SJSA1 (cell line): ENCODE results near the gene VPS33A. TPM values are rescaled to one million over a fixed set of nuclear protein-coding genes. Genes with fewer than 3 reads are reported as not detected.
"Not testable (repeated sequence)": the region's sequence is repeated elsewhere in the genome, so short reads cannot be mapped to it uniquely, and the experiment has no call there.

Source experiments
- DNase-seq, 2 experiments: peaks; one replicate each; pipeline ENCODE4 v3.0.0-alpha.2; 2015 to 2020; ENCODE audit warnings: low spot score in 2 of 2, low read depth in 1 of 2
- H3K27ac ChIP-seq: fragments of 250-450 bp; sonication (Bioruptor Pico); 2 replicates; pipeline ENCODE4 v1.5.1; 2020; ENCODE audit warnings: mild to moderate bottlenecking, moderate library complexity
- H3K27me3 ChIP-seq: fragments of 250-450 bp; sonication (Bioruptor Pico); replicated peaks from 2 replicates; pipeline ENCODE4 v1.5.1; 2020; ENCODE audit warnings: mild to moderate bottlenecking, moderate library complexity
- H3K36me3 ChIP-seq: fragments of 250-450 bp; sonication (Bioruptor Pico); 2 replicates; pipeline ENCODE4 v1.5.1; 2020; ENCODE audit warnings: mild to moderate bottlenecking
- H3K4me1 ChIP-seq: fragments of 250-450 bp; sonication (Bioruptor Pico); replicated peaks from 2 replicates; pipeline ENCODE4 v1.6.1; 2021; ENCODE audit warnings: mild to moderate bottlenecking
- H3K4me3 ChIP-seq: fragments of 250-450 bp; sonication (Bioruptor Pico); 2 replicates; pipeline ENCODE4 v1.5.1; 2020; ENCODE audit warnings: mild to moderate bottlenecking
- H3K9me3 ChIP-seq: fragments of 250-450 bp; sonication (Bioruptor Pico); replicated peaks from 2 replicates; pipeline ENCODE4 v1.5.1; 2020; ENCODE audit warnings: mild to moderate bottlenecking
- total RNA-seq: library from RNA; depleted of rRNA; stranded (reverse); fragments of >200 nt; shearing (Covaris generic); gene quantifications from 2 replicates; pipeline ENCODE4 v1.2.3, GENCODE V29; 2014

Gene VPS33A
- total RNA-seq, 1 experiment from 2014 or later: 14.3 TPM

- no peaks in the 10 kb centered on the region for H3K9me3 ChIP-seq
- no peak overlapping the region for H3K4me3 ChIP-seq
- no peaks in the 10 kb centered on the region for H3K4me1 ChIP-seq
- DNase-seq: no peak
- H3K36me3 ChIP-seq: peaks cover 13% of the 10 kb centered on the region
- H3K27ac ChIP-seq: no peak overlapping the region
- H3K27me3 ChIP-seq: no peaks in the 10 kb centered on the region
Observed at GRCh38 chr12:122291431-122291830, 25.1 kb upstream of the VPS33A start.

GRCh38 chr12:122283680-122284079 lies 17.4 kb upstream of the VPS33A start:
- Histone ChIP-seq H3K27ac (no peak overlapping the region), H3K9me3 (no peaks in the 10 kb centered on the region), H3K27me3 (no peaks in the 10 kb centered on the region), H3K36me3 (peaks cover 17% of the 10 kb centered on the region), H3K4me1 (peaks cover 22% of the 10 kb centered on the region), H3K4me3 (no peak overlapping the region)
- DNase-seq: no peak

GRCh38 chr12:122282061-122282460 lies 15.8 kb upstream of the VPS33A start:
- Histone ChIP-seq H3K36me3 (peaks cover 28% of the 10 kb centered on the region), H3K27me3 (no peaks in the 10 kb centered on the region), H3K4me1 (peaks cover 22% of the 10 kb centered on the region), H3K4me3 (no peak overlapping the region), H3K9me3 (no peaks in the 10 kb centered on the region), H3K27ac (peak overlapping the region; percentile 36)
- DNase-seq: peak in 1 of 2 experiments; percentile 80

- DNase-seq: no peak
- H3K4me1 ChIP-seq: no peaks in the 10 kb centered on the region
- H3K36me3 ChIP-seq: peaks cover 55% of the 10 kb centered on the region
- no peaks in the 10 kb centered on the region for H3K27me3 ChIP-seq
- no peaks in the 10 kb centered on the region for H3K9me3 ChIP-seq
- H3K4me3 ChIP-seq: no peak overlapping the region
- no peak overlapping the region for H3K27ac ChIP-seq
Observed at GRCh38 chr12:122276242-122276641, 9.9 kb upstream of the VPS33A start.

GRCh38 chr12:122275459-122275858 lies 9.2 kb upstream of the VPS33A start:
- no peak for DNase-seq
- Histone ChIP-seq H3K9me3 (no peaks in the 10 kb centered on the region), H3K36me3 (peaks cover 48% of the 10 kb centered on the region), H3K4me1 (no peaks in the 10 kb centered on the region), H3K27me3 (no peaks in the 10 kb centered on the region), H3K27ac (no peak overlapping the region), H3K4me3 (no peak overlapping the region)

GRCh38 chr12:122265886-122266229 lies 436 bp downstream of the VPS33A start:
- H3K36me3 ChIP-seq: peaks cover 15% of the 10 kb centered on the region
- no peaks in the 10 kb centered on the region for H3K27me3 ChIP-seq
- DNase-seq: no peak

GRCh38 chr12:122265476-122265875 lies 818 bp downstream of the VPS33A start:
- Histone ChIP-seq H3K9me3 (no peaks in the 10 kb centered on the region), H3K36me3 (peaks cover 17% of the 10 kb centered on the region), H3K4me3 (peak overlapping the region; percentile 69), H3K4me1 (no peaks in the 10 kb centered on the region), H3K27me3 (no peaks in the 10 kb centered on the region), H3K27ac (no peak overlapping the region)
- DNase-seq: no peak

More at GRCh38 chr12:122265886-122266229, 436 bp downstream of the VPS33A start:
- Histone ChIP-seq H3K4me1 (no peaks in the 10 kb centered on the region), H3K4me3 (peak overlapping the region; percentile 69), H3K9me3 (no peaks in the 10 kb centered on the region), H3K27ac (peak overlapping the region; percentile 65)

GRCh38 chr12:122260735-122261134 lies 5.6 kb downstream of the VPS33A start:
- H3K27ac ChIP-seq, H3K27me3 ChIP-seq, H3K4me1 ChIP-seq, H3K4me3 ChIP-seq, H3K9me3 ChIP-seq, DNase-seq: not testable (repeated sequence)
- H3K36me3 ChIP-seq: peaks cover 32% of the 10 kb centered on the region

GRCh38 chr12:122258939-122259338 lies 7.4 kb downstream of the VPS33A start:
- DNase-seq, H3K4me3 ChIP-seq, H3K9me3 ChIP-seq, H3K27me3 ChIP-seq, H3K27ac ChIP-seq, H3K4me1 ChIP-seq: not testable (repeated sequence)
- H3K36me3 ChIP-seq: peaks cover 32% of the 10 kb centered on the region

- DNase-seq, H3K27ac ChIP-seq, H3K9me3 ChIP-seq, H3K27me3 ChIP-seq, H3K4me3 ChIP-seq, H3K4me1 ChIP-seq: not testable (repeated sequence)
- H3K36me3 ChIP-seq: peaks cover 29% of the 10 kb centered on the region
Observed at GRCh38 chr12:122258462-122258861, 7.8 kb downstream of the VPS33A start.

- H3K27ac ChIP-seq: no peak overlapping the region
- no peak for DNase-seq
- no peaks in the 10 kb centered on the region for H3K4me1 ChIP-seq
- no peak overlapping the region for H3K4me3 ChIP-seq
- H3K27me3 ChIP-seq: no peaks in the 10 kb centered on the region
- H3K9me3 ChIP-seq: no peaks in the 10 kb centered on the region
- peaks cover 8% of the 10 kb centered on the region for H3K36me3 ChIP-seq
Observed at GRCh38 chr12:122250536-122250935, 15.8 kb downstream of the VPS33A start.

GRCh38 chr12:122250047-122250446 lies 16.2 kb downstream of the VPS33A start:
- peaks cover 8% of the 10 kb centered on the region for H3K36me3 ChIP-seq
- H3K4me1 ChIP-seq: no peaks in the 10 kb centered on the region
- H3K27ac ChIP-seq: no peak overlapping the region
- no peaks in the 10 kb centered on the region for H3K9me3 ChIP-seq
- no peak for DNase-seq
- no peaks in the 10 kb centered on the region for H3K27me3 ChIP-seq
- no peak overlapping the region for H3K4me3 ChIP-seq

- no peak for DNase-seq
- Histone ChIP-seq H3K27ac (no peak overlapping the region), H3K4me3 (no peak overlapping the region), H3K27me3 (no peaks in the 10 kb centered on the region), H3K9me3 (no peaks in the 10 kb centered on the region), H3K4me1 (no peaks in the 10 kb centered on the region), H3K36me3 (peaks cover 8% of the 10 kb centered on the region)
Observed at GRCh38 chr12:122245553-122245952, 20.7 kb downstream of the VPS33A start.

- H3K4me3 ChIP-seq: no peak overlapping the region
- no peaks in the 10 kb centered on the region for H3K27me3 ChIP-seq
- no peaks in the 10 kb centered on the region for H3K9me3 ChIP-seq
- no peak for DNase-seq
- H3K36me3 ChIP-seq: peaks cover 12% of the 10 kb centered on the region
- H3K4me1 ChIP-seq: no peaks in the 10 kb centered on the region
- H3K27ac ChIP-seq: no peak overlapping the region
Observed at GRCh38 chr12:122244565-122245371, 21.5 kb downstream of the VPS33A start.

GRCh38 chr12:122243965-122244364 lies 22.3 kb downstream of the VPS33A start:
- no peak overlapping the region for H3K4me3 ChIP-seq
- no peaks in the 10 kb centered on the region for H3K4me1 ChIP-seq
- H3K9me3 ChIP-seq: no peaks in the 10 kb centered on the region
- no peak for DNase-seq
- H3K27ac ChIP-seq: no peak overlapping the region
- peaks cover 10% of the 10 kb centered on the region; the same call in 1 of the 2 replicates for H3K36me3 ChIP-seq
- H3K27me3 ChIP-seq: no peaks in the 10 kb centered on the region
